MM.1S (cell line): Measurements from ENCODE around the gene GPC4.

Source experiments
- DNase-seq: peaks from one replicate; pipeline ENCODE4 v3.0.0-alpha.2; 2015
- H2AFZ ChIP-seq: fragments of 300-600 bp; sonication (generic); 2 replicates; pipeline ENCODE4 v1.6.0; 2016; ENCODE audit warnings: antibody characterized with exemption, low read length
- H3F3A ChIP-seq: fragments of 300-600 bp; sonication (generic); 2 replicates; pipeline ENCODE4 v1.6.1; 2016; ENCODE audit warnings: mild to moderate bottlenecking, antibody characterized with exemption, low read length, moderate library complexity, mixed read lengths; ENCODE audit not compliant: insufficient read depth
- H3K27ac ChIP-seq: fragments of 300-600 bp; sonication (generic); 2 replicates; pipeline ENCODE4 v1.5.1; 2016; ENCODE audit warnings: mild to moderate bottlenecking, low read length
- H3K27me3 ChIP-seq: fragments of 300-600 bp; sonication (generic); replicated peaks from 2 replicates; pipeline ENCODE4 v1.6.0; 2016; ENCODE audit warnings: low read length; ENCODE audit not compliant: insufficient read depth
- H3K36me3 ChIP-seq: fragments of 300-600 bp; sonication (generic); replicated peaks from 2 replicates; pipeline ENCODE4 v1.6.1; 2016; ENCODE audit warnings: mild to moderate bottlenecking, low read length, mixed read lengths; ENCODE audit not compliant: insufficient read depth
- H3K4me1 ChIP-seq: fragments of 300-600 bp; sonication (generic); 2 replicates; pipeline ENCODE4 v1.6.1; 2016; ENCODE audit warnings: low read length, mixed read lengths
- H3K4me2 ChIP-seq: fragments of 300-600 bp; sonication (generic); 2 replicates; pipeline ENCODE4 v1.6.0; 2016; ENCODE audit warnings: low read depth, low read length
- H3K4me3 ChIP-seq: fragments of 300-600 bp; sonication (generic); 2 replicates; pipeline ENCODE4 v1.5.1; 2016; ENCODE audit warnings: low read length, mixed read lengths
- H3K79me2 ChIP-seq: fragments of 300-600 bp; sonication (generic); 2 replicates; pipeline ENCODE4 v1.6.1; 2016; ENCODE audit warnings: mixed run types, low read length, mixed read lengths
- H3K9ac ChIP-seq: fragments of 300-600 bp; sonication (generic); 2 replicates; pipeline ENCODE4 v1.6.1; 2016; ENCODE audit warnings: low read length, mixed read lengths
- H3K9me2 ChIP-seq: fragments of 300-600 bp; sonication (generic); replicated peaks from 2 replicates; pipeline ENCODE4 v1.6.1; 2016; ENCODE audit warnings: mild to moderate bottlenecking, low read length, mixed read lengths; ENCODE audit not compliant: insufficient read depth
- H3K9me3 ChIP-seq: fragments of 300-600 bp; sonication (generic); replicated peaks from 2 replicates; pipeline ENCODE4 v1.6.1; 2016; ENCODE audit warnings: mild to moderate bottlenecking, low read length, mixed read lengths; ENCODE audit not compliant: insufficient read depth
- H4K20me1 ChIP-seq: fragments of 300-600 bp; sonication (generic); 2 replicates; pipeline ENCODE4 v1.6.1; 2016; ENCODE audit warnings: mild to moderate bottlenecking, low read length, moderate library complexity, mixed read lengths; ENCODE audit not compliant: insufficient read depth
- CTCF ChIP-seq: fragments of 300-600 bp; sonication (generic); IDR thresholded peaks from 2 replicates; pipeline ENCODE4 v1.5.1; 2016; ENCODE audit warnings: antibody characterized with exemption, low read length, mixed read lengths
- EZH2 ChIP-seq: fragments of 300-600 bp; sonication (generic); optimal IDR thresholded peaks from 2 replicates; pipeline ENCODE3; 2017; ENCODE audit warnings: low read depth, mild to moderate bottlenecking, antibody characterized with exemption, low read length, mixed read lengths
- EZH2phosphoT487 ChIP-seq: fragments of 300-600 bp; sonication (generic); IDR thresholded peaks from 2 replicates; pipeline ENCODE4 v1.6.1; 2018; ENCODE audit warnings: antibody characterized with exemption, low read length

GPC4 gene

GRCh38 chrX:133414406-133415275, 648 bp downstream of the GPC4 start:
- H3K79me2 ChIP-seq, result no peaks in the 10 kb centered on the region
- H3K4me3 ChIP-seq, result peak overlapping the region; percentile 74
- peak; percentile 16 for DNase-seq
- no peaks in the 10 kb centered on the region for H3K36me3 ChIP-seq
- H4K20me1 ChIP-seq, result no peaks in the 10 kb centered on the region
- H3K9me2 ChIP-seq, result no peaks in the 10 kb centered on the region
- H3K27ac ChIP-seq, result no peak overlapping the region
- peak overlapping the region; percentile 77 for H2AFZ ChIP-seq
- no peaks in the 10 kb centered on the region for H3F3A ChIP-seq
- no peaks in the 10 kb centered on the region for H3K27me3 ChIP-seq
- H3K9me3 ChIP-seq, result no peaks in the 10 kb centered on the region
- peak overlapping the region; percentile 65 for H3K9ac ChIP-seq
- TF ChIP-seq CTCF, result no peak
- no peak for TF ChIP-seq EZH2phosphoT487
- TF ChIP-seq EZH2, result no peak
- H3K4me1 ChIP-seq, result no peaks in the 10 kb centered on the region
- peak overlapping the region; percentile 73; the same call in 1 of the 2 replicates for H3K4me2 ChIP-seq

- Histone ChIP-seq H3F3A (no peaks in the 10 kb centered on the region), H3K4me2 (no peak overlapping the region), H3K27ac (no peak overlapping the region), H3K9me2 (no peaks in the 10 kb centered on the region), H3K4me3 (no peak overlapping the region), H2AFZ (no peak overlapping the region), H3K27me3 (no peaks in the 10 kb centered on the region), H4K20me1 (no peaks in the 10 kb centered on the region), H3K36me3 (no peaks in the 10 kb centered on the region), H3K9me3 (no peaks in the 10 kb centered on the region), H3K9ac (no peak overlapping the region), H3K79me2 (no peaks in the 10 kb centered on the region), H3K4me1 (no peaks in the 10 kb centered on the region)
- TF ChIP-seq EZH2 (no peak), EZH2phosphoT487 (no peak), CTCF (no peak)
- no peak for DNase-seq
These were observed 1.9 kb downstream of the GPC4 start for GRCh38 chrX:133413218-133413925.

- Histone ChIP-seq H3K4me2 (no peak overlapping the region), H3K9me2 (no peaks in the 10 kb centered on the region), H3K27me3 (no peaks in the 10 kb centered on the region), H3K9ac (no peak overlapping the region), H4K20me1 (no peaks in the 10 kb centered on the region), H3K27ac (no peak overlapping the region), H3K79me2 (no peaks in the 10 kb centered on the region), H3K9me3 (no peaks in the 10 kb centered on the region), H3K4me1 (no peaks in the 10 kb centered on the region), H3K4me3 (no peak overlapping the region), H3F3A (no peaks in the 10 kb centered on the region), H2AFZ (no peak overlapping the region), H3K36me3 (no peaks in the 10 kb centered on the region)
- no peak for TF ChIP-seq CTCF
- no peak for TF ChIP-seq EZH2phosphoT487
- TF ChIP-seq EZH2, result no peak
- no peak for DNase-seq
These were observed 2.6 kb downstream of the GPC4 start for GRCh38 chrX:133412665-133413064.
